Mesenchymal stem cell (in vitro differentiated cells and primary cell): ENCODE results near the gene C1orf198.
A peak's percentile ranks its signal among the peaks of the same experiment; 100 is the strongest.

Experiments
- DNase-seq: peaks from one replicate; pipeline ENCODE4 v3.0.0-alpha.2; 2013
- H2AFZ ChIP-seq: one replicate; pipeline ENCODE4 v1.6.1; 2013; ENCODE audit warnings: low read depth, mild to moderate bottlenecking, control low read depth, inconsistent platforms, low read length, moderate library complexity
- H2AK5ac ChIP-seq: 2 replicates; pipeline ENCODE4 v1.6.1; 2013; ENCODE audit warnings: low read length, moderate library complexity, mild to moderate bottlenecking, inconsistent platforms; ENCODE audit not compliant: severe bottlenecking
- H2BK120ac ChIP-seq: one replicate; pipeline ENCODE4 v1.6.1; 2013; ENCODE audit warnings: low read depth, mild to moderate bottlenecking, inconsistent platforms, low read length, moderate library complexity
- H2BK12ac ChIP-seq, 2 experiments: one replicate each; pipeline ENCODE4 v1.6.1; 2013; ENCODE audit warnings: inconsistent platforms in 2 of 2, low read length in 2 of 2, mild to moderate bottlenecking in 2 of 2, moderate library complexity in 2 of 2, control low read depth in 1 of 2
- H2BK15ac ChIP-seq: one replicate; pipeline ENCODE4 v1.6.1; 2013; ENCODE audit warnings: mild to moderate bottlenecking, low read depth, inconsistent platforms; ENCODE audit not compliant: poor library complexity, severe bottlenecking
- H2BK5ac ChIP-seq: 2 replicates; pipeline ENCODE4 v1.6.1; 2013; ENCODE audit warnings: low read depth, mild to moderate bottlenecking, low read length, control low read depth, inconsistent platforms; ENCODE audit not compliant: poor library complexity, severe bottlenecking
- H3K14ac ChIP-seq, 2 experiments: one replicate each; pipeline ENCODE4 v1.6.1; 2013; ENCODE audit warnings: inconsistent platforms in 2 of 2, low read length in 2 of 2, control low read depth in 1 of 2, mild to moderate bottlenecking in 1 of 2, moderate library complexity in 1 of 2
- H3K18ac ChIP-seq, 2 experiments: one replicate each; pipeline ENCODE4 v1.6.1; 2013; ENCODE audit warnings: inconsistent platforms in 2 of 2, low read length in 2 of 2, control low read depth in 1 of 2, low read depth in 1 of 2, mild to moderate bottlenecking in 1 of 2
- H3K23ac ChIP-seq, 2 experiments: one replicate each; pipeline ENCODE4 v1.6.1; 2013; ENCODE audit warnings: inconsistent platforms in 2 of 2, low read length in 2 of 2, mild to moderate bottlenecking in 2 of 2, moderate library complexity in 2 of 2, control low read depth in 1 of 2
- H3K27ac ChIP-seq: 2 replicates; pipeline ENCODE4 v1.5.1; 2013; ENCODE audit warnings: mild to moderate bottlenecking, moderate library complexity, low read length, control low read depth, inconsistent platforms; ENCODE audit not compliant: poor library complexity, severe bottlenecking
- H3K27me3 ChIP-seq, 2 experiments: 2 replicates each; pipeline versions ENCODE4 v1.6.1 to v1.7.0; 2013; ENCODE audit warnings: low read length in 2 of 2, mild to moderate bottlenecking in 2 of 2, moderate library complexity in 2 of 2, control low read depth in 1 of 2, inconsistent platforms in 1 of 2; ENCODE audit not compliant: control insufficient read depth in 1 of 2, insufficient read depth in 1 of 2
- H3K36me3 ChIP-seq, 2 experiments: 2 replicates each; pipeline versions ENCODE4 v1.6.1 to v1.7.0; 2013; ENCODE audit warnings: low read length in 2 of 2, control low read depth in 1 of 2, inconsistent platforms in 1 of 2, low read depth in 1 of 2, mild to moderate bottlenecking in 1 of 2; ENCODE audit not compliant: insufficient read depth in 2 of 2, control insufficient read depth in 1 of 2
- H3K4ac ChIP-seq, 2 experiments: one replicate each; pipeline ENCODE4 v1.6.1; 2013; ENCODE audit warnings: inconsistent platforms in 2 of 2, low read length in 2 of 2, mild to moderate bottlenecking in 2 of 2, moderate library complexity in 2 of 2, control low read depth in 1 of 2, low read depth in 1 of 2
- H3K4me1 ChIP-seq: 2 replicates; pipeline ENCODE4 v1.6.1; 2013; ENCODE audit warnings: low read depth, low read length, control low read depth; ENCODE audit not compliant: control insufficient read depth, insufficient read depth
- H3K4me2 ChIP-seq: 2 replicates; pipeline ENCODE4 v1.6.1; 2013; ENCODE audit warnings: low read length, mild to moderate bottlenecking, inconsistent platforms; ENCODE audit not compliant: poor library complexity, severe bottlenecking
- H3K4me3 ChIP-seq, 2 experiments: 2 replicates each; pipeline versions ENCODE4 v1.5.1 to v1.7.0; 2013; ENCODE audit warnings: low read length in 2 of 2, mild to moderate bottlenecking in 2 of 2, control low read depth in 1 of 2, low read depth in 1 of 2; ENCODE audit not compliant: insufficient read depth in 1 of 2
- H3K79me1 ChIP-seq: replicated peaks from 2 replicates; pipeline ENCODE4 v1.6.1; 2013; ENCODE audit warnings: mild to moderate bottlenecking, control low read depth, low read length, inconsistent platforms; ENCODE audit not compliant: poor library complexity, severe bottlenecking
- H3K9ac ChIP-seq: 2 replicates; pipeline ENCODE4 v1.7.0; 2013; ENCODE audit warnings: mild to moderate bottlenecking, low read length, moderate library complexity
- H3K9me3 ChIP-seq: 2 replicates; pipeline ENCODE4 v1.7.0; 2013; ENCODE audit warnings: mild to moderate bottlenecking, low read length; ENCODE audit not compliant: control insufficient read depth
- H4K8ac ChIP-seq: one replicate; pipeline ENCODE4 v1.6.1; 2013; ENCODE audit warnings: inconsistent platforms, mild to moderate bottlenecking, low read length, moderate library complexity
- H4K91ac ChIP-seq: one replicate; pipeline ENCODE4 v1.6.1; 2013; ENCODE audit warnings: mild to moderate bottlenecking, low read length, inconsistent platforms
- WGBS: methylation state at CpG from one replicate; pipeline ENCODE4 v1.1.7; 2013; ENCODE audit warnings: mixed read lengths; 5-methylcytosine and 5-hydroxymethylcytosine counted together

Gene C1orf198

DNA sequence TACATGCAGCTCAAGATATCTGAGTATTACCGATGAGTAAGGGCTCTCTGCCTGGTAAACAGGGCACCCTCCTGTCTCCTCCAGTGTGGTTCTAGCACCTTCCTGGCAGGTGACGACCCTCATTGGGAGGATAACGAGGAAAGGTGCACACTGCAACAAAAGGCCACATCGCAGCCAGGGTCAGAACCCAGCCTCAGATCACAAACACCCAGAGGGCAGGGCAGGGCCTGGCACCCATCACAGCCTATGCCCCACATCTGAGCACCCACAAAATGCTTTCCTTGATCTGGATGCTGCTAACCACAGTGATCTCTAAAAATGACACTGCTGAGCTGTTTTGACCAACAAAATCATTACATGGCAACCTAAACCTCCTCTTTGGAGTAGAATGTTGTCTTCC is 23.8 kb downstream of the C1orf198 start:
- WGBS, result 97% methylated on average over 4 of the region's 4 CpGs
- H3K23ac ChIP-seq, result no peak overlapping the region
- peaks cover 35% of the 10 kb centered on the region for H3K79me1 ChIP-seq
- H2BK5ac ChIP-seq, result no peak overlapping the region
- H3K4me1 ChIP-seq, result peaks cover 17% of the 10 kb centered on the region
- H3K4ac ChIP-seq, result no peak overlapping the region
- H2BK120ac ChIP-seq, result no peak overlapping the region
- H4K8ac ChIP-seq, result no peak overlapping the region
- H2BK12ac ChIP-seq, result no peak overlapping the region
- no peak overlapping the region for H3K4me2 ChIP-seq
- H3K27me3 ChIP-seq, result no peaks in the 10 kb centered on the region
- DNase-seq, result no peak
- H2AK5ac ChIP-seq, result no peak overlapping the region
- no peak overlapping the region for H2BK15ac ChIP-seq
- no peaks in the 10 kb centered on the region for H3K9me3 ChIP-seq
- H4K91ac ChIP-seq, result peak overlapping the region; percentile 36
- no peak overlapping the region for H3K9ac ChIP-seq
- H3K4me3 ChIP-seq, result no peak overlapping the region
- peaks cover 34 to 56% of the 10 kb centered on the region in 2 experiments for H3K36me3 ChIP-seq
- H2AFZ ChIP-seq, result no peak overlapping the region
- H3K27ac ChIP-seq, result no peak overlapping the region
- H3K18ac ChIP-seq, result no peak overlapping the region
- H3K14ac ChIP-seq, result peak overlapping the region in 1 of 2 experiments; percentile 5

DNA sequence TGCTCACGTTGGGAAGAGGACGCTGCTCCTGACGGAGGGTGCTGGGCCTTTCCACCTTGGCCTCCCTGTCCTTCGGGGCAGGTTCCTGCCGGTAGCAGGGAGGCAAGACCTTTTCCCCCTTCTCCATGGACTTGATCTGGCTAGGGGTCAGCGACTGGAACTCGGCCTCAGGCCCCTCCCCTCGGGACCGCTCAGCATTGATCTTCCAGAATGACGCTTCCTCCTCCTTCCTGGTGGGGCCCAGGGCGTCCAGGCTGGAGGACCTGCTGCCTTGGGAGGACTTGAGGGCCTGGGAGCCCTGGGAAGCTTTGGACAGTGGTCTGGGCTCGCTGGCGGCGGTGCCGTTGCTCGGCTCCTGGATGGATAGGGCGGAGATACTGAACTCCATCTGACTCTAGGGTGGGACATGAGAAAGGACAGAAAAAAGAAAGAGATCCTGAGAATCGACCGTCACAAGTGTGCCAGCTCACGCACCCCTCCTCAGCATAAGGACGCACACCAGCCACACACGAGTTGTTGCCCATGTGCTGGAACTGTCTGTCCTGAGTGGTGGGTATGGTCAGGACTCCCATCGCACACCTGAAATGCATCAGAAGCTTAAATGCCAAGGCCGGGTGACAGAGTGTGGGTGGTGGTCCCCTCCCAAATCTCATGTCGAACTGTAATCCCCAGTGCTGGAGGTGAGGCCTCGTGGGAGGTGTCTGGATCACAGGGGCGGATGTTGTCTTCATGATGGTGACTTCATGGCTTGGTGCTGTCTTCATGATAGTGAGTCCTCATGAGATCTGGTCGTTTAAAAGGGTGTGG is 24.6 kb downstream of the C1orf198 start:
- no peak overlapping the region for H2BK12ac ChIP-seq
- no peak overlapping the region for H2AK5ac ChIP-seq
- WGBS, result 95% methylated on average over 28 of the region's 28 CpGs

DNA sequence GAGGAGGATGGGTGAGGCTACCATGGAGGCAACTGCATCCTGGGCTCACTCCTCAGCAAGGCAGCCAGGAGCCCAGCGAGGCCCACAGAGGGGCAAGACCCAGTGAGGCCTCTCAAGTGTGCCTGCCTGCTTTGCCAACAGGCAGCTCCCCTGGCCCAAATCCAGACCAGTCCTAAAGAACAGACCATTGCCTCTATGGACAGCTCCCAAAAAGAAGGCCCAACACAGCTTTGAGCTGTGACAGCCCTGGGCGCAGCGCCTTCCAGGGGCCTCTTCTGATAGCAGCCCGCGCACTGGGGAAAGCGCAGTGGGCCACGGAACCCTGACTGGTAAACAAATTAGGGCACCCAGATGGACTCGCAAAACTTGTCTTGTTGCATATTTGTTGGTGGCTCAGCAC is 25.5 kb downstream of the C1orf198 start:
- H2AFZ ChIP-seq, result no peak overlapping the region
- H3K4me1 ChIP-seq, result peaks cover 8% of the 10 kb centered on the region
- H3K27ac ChIP-seq, result no peak overlapping the region
- no peak overlapping the region for H3K4me2 ChIP-seq
- no peak overlapping the region for H4K91ac ChIP-seq
- no peaks in the 10 kb centered on the region for H3K27me3 ChIP-seq
- H2BK120ac ChIP-seq, result no peak overlapping the region
- H3K23ac ChIP-seq, result no peak overlapping the region
- no peak overlapping the region for H3K4me3 ChIP-seq
- H3K9me3 ChIP-seq, result no peaks in the 10 kb centered on the region
- no peak overlapping the region for H3K4ac ChIP-seq
- no peak for DNase-seq
- H3K36me3 ChIP-seq, result peaks cover 47 to 74% of the 10 kb centered on the region in 2 experiments
- no peak overlapping the region for H2AK5ac ChIP-seq
- H3K14ac ChIP-seq, result no peak overlapping the region
- 98% methylated on average over 8 of the region's 8 CpGs for WGBS
- H4K8ac ChIP-seq, result no peak overlapping the region
- no peak overlapping the region for H2BK5ac ChIP-seq
- no peak overlapping the region for H3K9ac ChIP-seq
- H2BK12ac ChIP-seq, result no peak overlapping the region
- H3K18ac ChIP-seq, result no peak overlapping the region
- peaks cover 38% of the 10 kb centered on the region for H3K79me1 ChIP-seq
- no peak overlapping the region for H2BK15ac ChIP-seq

More for the DNA sequence above, 24.6 kb downstream of the C1orf198 start:
- H3K4me3 ChIP-seq, result no peak overlapping the region
- H3K79me1 ChIP-seq, result peaks cover 36% of the 10 kb centered on the region
- H3K23ac ChIP-seq, result no peak overlapping the region
- no peak overlapping the region for H2BK5ac ChIP-seq
- no peak overlapping the region for H3K18ac ChIP-seq
- H3K36me3 ChIP-seq, result peaks cover 40 to 65% of the 10 kb centered on the region in 2 experiments
- H3K4me1 ChIP-seq, result peaks cover 10% of the 10 kb centered on the region
- no peak overlapping the region for H4K8ac ChIP-seq
- no peak overlapping the region for H2AFZ ChIP-seq
- H3K14ac ChIP-seq, result no peak overlapping the region
- DNase-seq, result no peak
- no peak overlapping the region for H3K4ac ChIP-seq
- H4K91ac ChIP-seq, result no peak overlapping the region
- H3K9ac ChIP-seq, result no peak overlapping the region
- no peak overlapping the region for H2BK15ac ChIP-seq
- no peak overlapping the region for H2BK120ac ChIP-seq
- H3K27me3 ChIP-seq, result no peaks in the 10 kb centered on the region
- no peak overlapping the region for H3K4me2 ChIP-seq
- no peaks in the 10 kb centered on the region for H3K9me3 ChIP-seq
- no peak overlapping the region for H3K27ac ChIP-seq

DNA sequence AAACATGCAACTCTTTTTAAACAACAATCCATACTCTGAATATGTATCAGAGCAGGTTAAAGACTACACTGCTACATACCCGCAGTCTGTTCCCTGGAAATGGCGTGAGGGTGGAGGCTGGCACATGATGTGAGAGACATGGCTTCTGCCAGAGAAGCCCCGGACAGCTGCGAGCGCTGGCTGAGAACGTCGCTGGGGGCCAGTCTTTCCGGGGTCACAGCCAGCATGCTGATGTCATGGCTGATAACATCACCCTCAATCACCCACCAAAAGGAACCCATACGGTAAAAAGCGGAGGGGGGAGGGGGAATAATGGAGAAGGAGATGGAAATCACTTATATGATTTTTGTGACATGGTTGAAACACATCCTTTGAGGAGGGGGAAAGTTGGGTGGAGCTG is 29.1 kb downstream of the C1orf198 start:
- Histone ChIP-seq H3K4me3 (no peak overlapping the region), H2BK120ac (no peak overlapping the region), H3K27ac (no peak overlapping the region), H2AFZ (no peak overlapping the region), H3K36me3 (peaks cover 48 to 83% of the 10 kb centered on the region in 2 experiments), H2AK5ac (no peak overlapping the region), H3K4ac (no peak overlapping the region), H3K23ac (no peak overlapping the region), H3K14ac (no peak overlapping the region), H3K79me1 (peaks cover 40% of the 10 kb centered on the region), H3K9ac (no peak overlapping the region), H2BK15ac (no peak overlapping the region), H2BK12ac (no peak overlapping the region), H3K27me3 (no peaks in the 10 kb centered on the region), H3K4me1 (peaks cover 1% of the 10 kb centered on the region), H4K8ac (no peak overlapping the region), H3K9me3 (no peaks in the 10 kb centered on the region), H2BK5ac (no peak overlapping the region), H4K91ac (no peak overlapping the region), H3K4me2 (no peak overlapping the region), H3K18ac (no peak overlapping the region)
- no peak for DNase-seq
- 100% methylated on average over 5 of the region's 10 CpGs for WGBS
